OCI-LY7 (cell line): ENCODE results near the gene RHBDD1. TPM values are rescaled to one million over a fixed set of nuclear protein-coding genes. Genes with fewer than 3 reads are reported as not detected.

ENCODE experiments used
- BruUV-seq: library from RNA; stranded (reverse); fragments of 400-500 nt; replicated peaks from 2 replicates; lab custom pipeline; 2021; lab: Mats Ljungman, UMichigan
- CTCF ChIA-PET: fragments of 300-600 bp; sonication (Branson Sonifier 250); formaldehyde crosslinking; loops from one replicate; lab custom pipeline; 2022; ENCODE audit warnings: antibody characterized with exemption; ENCODE audit not compliant: unreplicated experiment; lab: Charles Lee
- POLR2A ChIA-PET: fragments of 300-600 bp; sonication (Branson Sonifier 250); formaldehyde crosslinking; loops from one replicate; lab custom pipeline; 2022; ENCODE audit warnings: antibody characterized with exemption; lab: Charles Lee
- DNase-seq: peaks from one replicate; pipeline ENCODE4 v3.0.0-alpha.2; 2015; ENCODE audit warnings: low spot score
- H2AFZ ChIP-seq: fragments of 200-600 bp; sonication (generic), shearing (Covaris generic); 2 replicates; pipeline ENCODE4 v1.6.1; 2014; ENCODE audit warnings: mild to moderate bottlenecking, antibody characterized with exemption, low read length, moderate library complexity
- H3K27ac ChIP-seq: fragments of 200-600 bp; sonication (generic); 2 replicates; pipeline ENCODE4 v1.5.1; 2014; ENCODE audit warnings: mixed run types, low read depth, mild to moderate bottlenecking, moderate library complexity, low read length, inconsistent platforms; ENCODE audit not compliant: poor library complexity, severe bottlenecking
- H3K36me3 ChIP-seq: fragments of 200-600 bp; sonication (generic); 2 replicates; pipeline ENCODE4 v1.6.1; 2014; ENCODE audit warnings: mild to moderate bottlenecking, antibody characterized with exemption, low read length, moderate library complexity, mixed read lengths; ENCODE audit not compliant: insufficient read depth
- H3K4me1 ChIP-seq: fragments of 200-600 bp; sonication (generic); 2 replicates; pipeline ENCODE4 v1.5.1; 2014; ENCODE audit warnings: mild to moderate bottlenecking, low read length; ENCODE audit not compliant: insufficient read depth, poor library complexity, severe bottlenecking
- H3K4me2 ChIP-seq: fragments of 200-600 bp; sonication (generic); 2 replicates; pipeline ENCODE4 v1.6.1; 2014; ENCODE audit warnings: mild to moderate bottlenecking, low read length
- H3K4me3 ChIP-seq: fragments of 200-600 bp; sonication (generic); 2 replicates; pipeline ENCODE4 v1.5.1; 2014; ENCODE audit warnings: mild to moderate bottlenecking, low read depth, low read length; ENCODE audit not compliant: poor library complexity, severe bottlenecking
- H3K79me2 ChIP-seq: fragments of 200-600 bp; sonication (generic); 2 replicates; pipeline ENCODE4 v1.6.1; 2016; ENCODE audit warnings: low read depth, mild to moderate bottlenecking, low read length, moderate library complexity, mixed read lengths; ENCODE audit not compliant: insufficient read depth
- H3K9me2 ChIP-seq: fragments of 200-600 bp; sonication (generic); 2 replicates; pipeline ENCODE4 v1.6.1; 2016; ENCODE audit warnings: mild to moderate bottlenecking, low read length, mixed read lengths; ENCODE audit not compliant: insufficient read depth
- H3K9me3 ChIP-seq: fragments of 200-600 bp; sonication (generic); 2 replicates; pipeline ENCODE4 v1.6.1; 2014; ENCODE audit warnings: mild to moderate bottlenecking, mixed run types, low read length, mixed read lengths
- H4K20me1 ChIP-seq: fragments of 200-600 bp; sonication (generic); 2 replicates; pipeline ENCODE4 v1.6.1; 2014; ENCODE audit warnings: mild to moderate bottlenecking, antibody characterized with exemption, low read length, moderate library complexity, mixed read lengths; ENCODE audit not compliant: insufficient read depth
- CTCF ChIP-seq: fragments of 200-600 bp; sonication (generic); conservative IDR thresholded peaks from 2 replicates; pipeline ENCODE4 v1.5.1; 2014; ENCODE audit warnings: mild to moderate bottlenecking, antibody characterized with exemption, low read length, moderate library complexity, mixed read lengths
- EZH2phosphoT487 ChIP-seq: fragments of 200-600 bp; sonication (generic); IDR thresholded peaks from 2 replicates; pipeline ENCODE4 v1.6.1; 2018; ENCODE audit warnings: low read depth, borderline replicate concordance, mild to moderate bottlenecking, mixed run types, antibody characterized with exemption, low read length, moderate library complexity, mixed read lengths
- intact Hi-C: fragments of 100-400 bp; cut with micrococcal nuclease; formaldehyde crosslinking; loops from one replicate; pipeline ENCODE4 v1.10.0; 2022; ENCODE audit not compliant: unreplicated experiment
- total RNA-seq, 2 experiments: library from RNA; depleted of rRNA in 1 of 2; stranded (reverse); fragments of >200 nt in 1 of 2; shearing (Covaris generic) in 1 of 2; gene quantifications; 2 replicates each; pipeline ENCODE4 v1.2.3, GENCODE V29; 2014 to 2022

The RHBDD1 gene
- total RNA-seq, 2 experiments from 2014 or later, result 40.8 to 80.3 TPM

GRCh38 chr2:226969417-226970080 lies 133.7 kb downstream of the RHBDD1 start:
- BruUV-seq, result no TSS peak
- H3K4me3 ChIP-seq, result peak overlapping the region; percentile 57
- H3K4me2 ChIP-seq, result peak overlapping the region; percentile 94
- H3K9me3 ChIP-seq, result peaks cover 7% of the 10 kb centered on the region; the same call in 1 of the 2 replicates
- H3K4me1 ChIP-seq, result peaks cover 68% of the 10 kb centered on the region
- H4K20me1 ChIP-seq, result no peaks in the 10 kb centered on the region
- DNase-seq, result peak; percentile 25
- peak overlapping the region; percentile 99 for H3K27ac ChIP-seq
- no peak for TF ChIP-seq EZH2phosphoT487
- no peak for TF ChIP-seq CTCF
- POLR2A ChIA-PET, result interaction anchor here (0.7 to 3.0 kb wide), 15 partner anchors 9 to 366 kb away, joined by 3 to 21 read pairs (median 4); partner anchors contain the start of gene RHBDD1
- H3K79me2 ChIP-seq, result peaks cover 15% of the 10 kb centered on the region; the same call in 1 of the 2 replicates
- CTCF ChIA-PET, result interaction anchor here (0.6 kb wide), 2 partner anchors 17 to 140 kb away, joined by 3 to 4 read pairs; no protein-coding TSS in a partner anchor
- peak overlapping the region; percentile 47 for H2AFZ ChIP-seq
- H3K9me2 ChIP-seq, result no peaks in the 10 kb centered on the region
- intact Hi-C loops, result loop anchor here (1.0 to 10.0 kb wide), 4 partner anchors 53 to 1695 kb away; partner anchors contain the start of gene RHBDD1
- peaks cover 36% of the 10 kb centered on the region for H3K36me3 ChIP-seq

GRCh38 chr2:226970362-226970761 lies 134.5 kb downstream of the RHBDD1 start:
- CTCF ChIA-PET, result interaction anchor here (0.6 kb wide), 1 partner anchor 141 kb away, joined by 3 read pairs; no protein-coding TSS in a partner anchor
- Histone ChIP-seq H3K9me3 (peaks cover 7% of the 10 kb centered on the region; the same call in 1 of the 2 replicates), H3K4me2 (peak overlapping the region; percentile 94), H3K4me3 (peak overlapping the region; percentile 57), H3K9me2 (no peaks in the 10 kb centered on the region), H3K36me3 (peaks cover 35% of the 10 kb centered on the region), H3K27ac (peak overlapping the region; percentile 99), H3K79me2 (peaks cover 15% of the 10 kb centered on the region; the same call in 1 of the 2 replicates), H4K20me1 (no peaks in the 10 kb centered on the region), H3K4me1 (peaks cover 74% of the 10 kb centered on the region), H2AFZ (peak overlapping the region; percentile 47; the same call in 1 of the 2 replicates)
- BruUV-seq, result no TSS peak
- intact Hi-C loops, result loop anchor here (1.0 to 10.0 kb wide), 4 partner anchors 54 to 1696 kb away; partner anchors contain the start of gene RHBDD1
- TF ChIP-seq CTCF (peak; percentile 24; the same call in 1 of the 2 replicates), EZH2phosphoT487 (no peak)
- POLR2A ChIA-PET, result interaction anchor here (0.7 to 3.0 kb wide), 10 partner anchors 10 to 366 kb away, joined by 3 to 21 read pairs (median 4); partner anchors contain the start of gene RHBDD1
- DNase-seq, result peak; percentile 91
